Liver (tissue), 9 donors: ENCODE data around the gene FAM8A1. TPM values are rescaled to one million over a fixed set of nuclear protein-coding genes. Genes with fewer than 3 reads are reported as not detected.

Source experiments
- DNase-seq: peaks from one replicate; pipeline ENCODE4 v3.0.0-alpha.2; 2017; ENCODE audit warnings: low spot score
- H3K27ac ChIP-seq, 2 donors: one replicate each; pipeline ENCODE4 v1.7.0; 2013; ENCODE audit warnings: inconsistent platforms in 2 of 2, low read length in 2 of 2, control low read depth in 1 of 2, low read depth in 1 of 2, mild to moderate bottlenecking in 1 of 2
- H3K27me3 ChIP-seq, 4 donors: one replicate each; pipeline versions ENCODE4 v1.6.1 to v1.7.0; 2013; ENCODE audit warnings: low read length in 3 of 4, inconsistent platforms in 1 of 4, mild to moderate bottlenecking in 1 of 4, moderate library complexity in 1 of 4; ENCODE audit not compliant: control insufficient read depth in 4 of 4, insufficient read depth in 4 of 4
- H3K36me3 ChIP-seq, 4 donors: one replicate each; pipeline versions ENCODE4 v1.6.1 to v1.7.0; 2013; ENCODE audit warnings: low read length in 3 of 4, mild to moderate bottlenecking in 3 of 4, low read depth in 1 of 4, moderate library complexity in 1 of 4; ENCODE audit not compliant: control insufficient read depth in 4 of 4, insufficient read depth in 3 of 4
- H3K4me1 ChIP-seq, 4 donors: one replicate each; pipeline versions ENCODE4 v1.6.1 to v1.7.0; 2013; ENCODE audit warnings: low read length in 3 of 4, mild to moderate bottlenecking in 3 of 4, moderate library complexity in 1 of 4; ENCODE audit not compliant: control insufficient read depth in 4 of 4, insufficient read depth in 4 of 4
- H3K4me3 ChIP-seq, 3 donors: one replicate each; pipeline versions ENCODE4 v1.6.1 to v1.7.0; 2013; ENCODE audit warnings: low read length in 3 of 3, control low read depth in 1 of 3, low read depth in 1 of 3, mild to moderate bottlenecking in 1 of 3
- H3K9ac ChIP-seq, 2 donors: one replicate each; pipeline ENCODE4 v1.7.0; 2013; ENCODE audit warnings: low read length in 2 of 2, mild to moderate bottlenecking in 2 of 2, moderate library complexity in 2 of 2, control low read depth in 1 of 2, low read depth in 1 of 2
- H3K9me3 ChIP-seq, 4 donors: one replicate each; pipeline versions ENCODE4 v1.6.1 to v1.7.0; 2013; ENCODE audit warnings: low read length in 3 of 4; ENCODE audit not compliant: control insufficient read depth in 4 of 4
- EGR1 ChIP-seq, 2 donors: IDR thresholded peaks; 2 replicates each; pipeline ENCODE4 v1.6.1; 2016 to 2018; ENCODE audit warnings: antibody characterized with exemption in 2 of 2, low read depth in 2 of 2
- FOXA2 ChIP-seq: IDR thresholded peaks from 2 replicates; pipeline ENCODE4 v1.6.1; 2016; ENCODE audit warnings: antibody characterized with exemption
- NR2F2 ChIP-seq: IDR thresholded peaks from 2 replicates; pipeline ENCODE4 v1.6.1; 2016; ENCODE audit warnings: antibody characterized with exemption
- RAD21 ChIP-seq, 2 donors: IDR thresholded peaks; 2 replicates each; pipeline ENCODE4 v1.6.1; 2016; ENCODE audit warnings: antibody characterized with exemption in 2 of 2, mild to moderate bottlenecking in 2 of 2
- TAF1 ChIP-seq: conservative IDR thresholded peaks from 2 replicates; pipeline ENCODE4 v1.6.1; 2016; ENCODE audit warnings: antibody characterized with exemption, mild to moderate bottlenecking
- WGBS: extraction: QIAGEN DNeasy Blood & Tissue Kit; methylation state at CpG from one replicate; pipeline ENCODE4 v1.1.7; 2013; 5-methylcytosine and 5-hydroxymethylcytosine counted together
- polyA plus RNA-seq, 2 donors: library from polyadenylated mRNA; stranded (reverse) in 1 of 2; unstranded in 1 of 2; fragments of 200-250 nt in 1 of 2; fragments of >200 nt in 1 of 2; fragmentation: Nextera tagmentation in 1 of 2; extraction: Ambion mirVana in 1 of 2; gene quantifications; one replicate each; pipeline versions ENCODE4 v1.2.1 to v1.2.3, GENCODE V29; 2013 to 2015
- total RNA-seq, 2 donors: library from RNA; depleted of rRNA; stranded (reverse); fragments of >200 nt; gene quantifications; one replicate each; pipeline ENCODE4 v1.2.3, GENCODE V29; 2014
- TF ChIP-seq, protein P1 (sequence below): IDR thresholded peaks from 2 replicates; pipeline ENCODE4 v1.6.1; 2016; ENCODE audit warnings: antibody characterized with exemption
- TF ChIP-seq, protein P2 (sequence below): fragments of 150-350 bp; IDR thresholded peaks from 2 replicates; pipeline ENCODE4 v1.5.1; 2017; ENCODE audit warnings: improper control_type of control experiment, low read depth, low read length; ENCODE audit not compliant: missing input control
- TF ChIP-seq, protein P3 (sequence below): IDR thresholded peaks from 2 replicates; pipeline ENCODE4 v1.6.1; 2016; ENCODE audit warnings: antibody characterized with exemption
- TF ChIP-seq, protein P4 (sequence below): IDR thresholded peaks from 2 replicates; pipeline ENCODE4 v1.6.1; 2016; ENCODE audit warnings: antibody characterized with exemption, mild to moderate bottlenecking
- donor health status: healthy.
- donor health status: healthy.
- donor health status: healthy.
- donor health status: healthy.
- donor health status: healthy.

The FAM8A1 gene
- total and polyA plus RNA-seq, 4 donors, result 20.7 to 47.2 (median 20.9) TPM

DNA sequence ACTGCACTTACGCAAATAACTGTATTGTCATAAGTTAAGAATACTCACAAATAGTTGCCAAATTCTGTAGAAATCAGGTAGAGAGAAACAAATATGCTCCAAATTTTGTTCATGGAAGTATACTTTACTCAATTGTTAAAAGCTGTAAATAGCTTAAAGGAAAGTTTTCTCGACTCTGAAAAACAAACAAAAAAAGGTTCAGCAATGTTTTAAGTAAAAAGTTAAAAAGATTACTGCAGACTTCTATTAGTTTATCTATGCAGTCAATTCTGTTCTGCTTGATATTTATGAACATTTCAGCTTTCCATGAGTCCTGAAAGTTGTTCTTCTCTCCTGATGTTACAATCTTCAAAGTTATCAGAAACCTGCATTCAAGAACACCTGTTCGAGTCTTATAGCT is 37.5 kb upstream of the FAM8A1 start (continued):
- no peak for TF ChIP-seq FOXA2
- no peak for TF ChIP-seq TAF1
- TF ChIP-seq RAD21 (IDR thresholded peaks at IDR 0.05), result no peak

DNA sequence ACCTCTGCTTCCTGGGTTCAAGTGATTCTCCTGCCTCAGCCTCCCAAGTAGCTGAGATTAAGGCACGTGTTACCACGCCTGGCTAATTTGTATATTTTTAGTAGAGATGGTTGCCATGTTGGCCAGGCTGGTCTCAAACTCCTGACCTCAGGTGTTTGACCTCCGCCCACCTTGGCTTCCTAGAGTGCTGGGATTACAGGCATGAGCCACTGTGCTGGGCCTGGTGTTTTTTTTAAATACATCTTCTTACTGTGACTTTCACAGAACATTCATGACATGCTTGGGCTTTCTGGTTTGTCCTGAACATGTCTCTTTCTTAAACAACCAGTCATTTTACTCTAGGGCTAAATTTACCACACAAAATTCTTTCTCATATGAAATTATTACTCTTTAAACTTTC is 34.7 kb upstream of the FAM8A1 start:
- 96% methylated on average over 3 of the region's 3 CpGs for WGBS
- H3K9me3 ChIP-seq, result peaks cover 0 to 2% (median 0%) of the 10 kb centered on the region in 4 donors

More for the DNA sequence above, 34.7 kb upstream of the FAM8A1 start:
- Histone ChIP-seq H3K27ac (no peak overlapping the region), H3K4me1 (peaks cover 0 to 4% (median 4%) of the 10 kb centered on the region in 4 donors), H3K27me3 (no peaks in the 10 kb centered on the region), H3K4me3 (no peak overlapping the region), H3K9ac (no peak overlapping the region), H3K36me3 (no peaks in the 10 kb centered on the region)
- TF ChIP-seq RAD21 (IDR thresholded peaks at IDR 0.05) (no peak), NR2F2 (no peak), EGR1 (IDR thresholded peaks at IDR 0.05; ENCODE audit: low read depth in 2 of 2) (no peak)
- TF ChIP-seq, protein P1, sequence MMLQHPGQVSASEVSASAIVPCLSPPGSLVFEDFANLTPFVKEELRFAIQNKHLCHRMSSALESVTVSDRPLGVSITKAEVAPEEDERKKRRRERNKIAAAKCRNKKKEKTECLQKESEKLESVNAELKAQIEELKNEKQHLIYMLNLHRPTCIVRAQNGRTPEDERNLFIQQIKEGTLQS, result no peak
- TF ChIP-seq, protein P2, sequence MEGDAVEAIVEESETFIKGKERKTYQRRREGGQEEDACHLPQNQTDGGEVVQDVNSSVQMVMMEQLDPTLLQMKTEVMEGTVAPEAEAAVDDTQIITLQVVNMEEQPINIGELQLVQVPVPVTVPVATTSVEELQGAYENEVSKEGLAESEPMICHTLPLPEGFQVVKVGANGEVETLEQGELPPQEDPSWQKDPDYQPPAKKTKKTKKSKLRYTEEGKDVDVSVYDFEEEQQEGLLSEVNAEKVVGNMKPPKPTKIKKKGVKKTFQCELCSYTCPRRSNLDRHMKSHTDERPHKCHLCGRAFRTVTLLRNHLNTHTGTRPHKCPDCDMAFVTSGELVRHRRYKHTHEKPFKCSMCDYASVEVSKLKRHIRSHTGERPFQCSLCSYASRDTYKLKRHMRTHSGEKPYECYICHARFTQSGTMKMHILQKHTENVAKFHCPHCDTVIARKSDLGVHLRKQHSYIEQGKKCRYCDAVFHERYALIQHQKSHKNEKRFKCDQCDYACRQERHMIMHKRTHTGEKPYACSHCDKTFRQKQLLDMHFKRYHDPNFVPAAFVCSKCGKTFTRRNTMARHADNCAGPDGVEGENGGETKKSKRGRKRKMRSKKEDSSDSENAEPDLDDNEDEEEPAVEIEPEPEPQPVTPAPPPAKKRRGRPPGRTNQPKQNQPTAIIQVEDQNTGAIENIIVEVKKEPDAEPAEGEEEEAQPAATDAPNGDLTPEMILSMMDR, result no peak
- TF ChIP-seq, protein P3, sequence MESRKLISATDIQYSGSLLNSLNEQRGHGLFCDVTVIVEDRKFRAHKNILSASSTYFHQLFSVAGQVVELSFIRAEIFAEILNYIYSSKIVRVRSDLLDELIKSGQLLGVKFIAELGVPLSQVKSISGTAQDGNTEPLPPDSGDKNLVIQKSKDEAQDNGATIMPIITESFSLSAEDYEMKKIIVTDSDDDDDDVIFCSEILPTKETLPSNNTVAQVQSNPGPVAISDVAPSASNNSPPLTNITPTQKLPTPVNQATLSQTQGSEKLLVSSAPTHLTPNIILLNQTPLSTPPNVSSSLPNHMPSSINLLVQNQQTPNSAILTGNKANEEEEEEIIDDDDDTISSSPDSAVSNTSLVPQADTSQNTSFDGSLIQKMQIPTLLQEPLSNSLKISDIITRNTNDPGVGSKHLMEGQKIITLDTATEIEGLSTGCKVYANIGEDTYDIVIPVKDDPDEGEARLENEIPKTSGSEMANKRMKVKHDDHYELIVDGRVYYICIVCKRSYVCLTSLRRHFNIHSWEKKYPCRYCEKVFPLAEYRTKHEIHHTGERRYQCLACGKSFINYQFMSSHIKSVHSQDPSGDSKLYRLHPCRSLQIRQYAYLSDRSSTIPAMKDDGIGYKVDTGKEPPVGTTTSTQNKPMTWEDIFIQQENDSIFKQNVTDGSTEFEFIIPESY, result no peak
- TF ChIP-seq, protein P4, sequence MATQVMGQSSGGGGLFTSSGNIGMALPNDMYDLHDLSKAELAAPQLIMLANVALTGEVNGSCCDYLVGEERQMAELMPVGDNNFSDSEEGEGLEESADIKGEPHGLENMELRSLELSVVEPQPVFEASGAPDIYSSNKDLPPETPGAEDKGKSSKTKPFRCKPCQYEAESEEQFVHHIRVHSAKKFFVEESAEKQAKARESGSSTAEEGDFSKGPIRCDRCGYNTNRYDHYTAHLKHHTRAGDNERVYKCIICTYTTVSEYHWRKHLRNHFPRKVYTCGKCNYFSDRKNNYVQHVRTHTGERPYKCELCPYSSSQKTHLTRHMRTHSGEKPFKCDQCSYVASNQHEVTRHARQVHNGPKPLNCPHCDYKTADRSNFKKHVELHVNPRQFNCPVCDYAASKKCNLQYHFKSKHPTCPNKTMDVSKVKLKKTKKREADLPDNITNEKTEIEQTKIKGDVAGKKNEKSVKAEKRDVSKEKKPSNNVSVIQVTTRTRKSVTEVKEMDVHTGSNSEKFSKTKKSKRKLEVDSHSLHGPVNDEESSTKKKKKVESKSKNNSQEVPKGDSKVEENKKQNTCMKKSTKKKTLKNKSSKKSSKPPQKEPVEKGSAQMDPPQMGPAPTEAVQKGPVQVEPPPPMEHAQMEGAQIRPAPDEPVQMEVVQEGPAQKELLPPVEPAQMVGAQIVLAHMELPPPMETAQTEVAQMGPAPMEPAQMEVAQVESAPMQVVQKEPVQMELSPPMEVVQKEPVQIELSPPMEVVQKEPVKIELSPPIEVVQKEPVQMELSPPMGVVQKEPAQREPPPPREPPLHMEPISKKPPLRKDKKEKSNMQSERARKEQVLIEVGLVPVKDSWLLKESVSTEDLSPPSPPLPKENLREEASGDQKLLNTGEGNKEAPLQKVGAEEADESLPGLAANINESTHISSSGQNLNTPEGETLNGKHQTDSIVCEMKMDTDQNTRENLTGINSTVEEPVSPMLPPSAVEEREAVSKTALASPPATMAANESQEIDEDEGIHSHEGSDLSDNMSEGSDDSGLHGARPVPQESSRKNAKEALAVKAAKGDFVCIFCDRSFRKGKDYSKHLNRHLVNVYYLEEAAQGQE, result no peak
- DNase-seq, result no peak
